HG02852 (cell line): ENCODE data around the gene ADIPOR2.
"Not testable (repeated sequence)": the region's sequence is repeated elsewhere in the genome, so short reads cannot be mapped to it uniquely, and the experiment has no call there.

Source experiments
- ATAC-seq: cut with Tn5 transposase; IDR thresholded peaks from one replicate; pipeline ENCODE4 v1.9.1; 2021; ENCODE audit warnings: mild to moderate bottlenecking, moderate library complexity; ENCODE audit not compliant: unreplicated experiment

The ADIPOR2 gene

GRCh38 chr12:1731019-1731687 is 40.3 kb downstream of the ADIPOR2 start:
- ATAC-seq = no peak

GRCh38 chr12:1731688-1732078 is 40.8 kb downstream of the ADIPOR2 start:
- ATAC-seq = not testable (repeated sequence)

DNA sequence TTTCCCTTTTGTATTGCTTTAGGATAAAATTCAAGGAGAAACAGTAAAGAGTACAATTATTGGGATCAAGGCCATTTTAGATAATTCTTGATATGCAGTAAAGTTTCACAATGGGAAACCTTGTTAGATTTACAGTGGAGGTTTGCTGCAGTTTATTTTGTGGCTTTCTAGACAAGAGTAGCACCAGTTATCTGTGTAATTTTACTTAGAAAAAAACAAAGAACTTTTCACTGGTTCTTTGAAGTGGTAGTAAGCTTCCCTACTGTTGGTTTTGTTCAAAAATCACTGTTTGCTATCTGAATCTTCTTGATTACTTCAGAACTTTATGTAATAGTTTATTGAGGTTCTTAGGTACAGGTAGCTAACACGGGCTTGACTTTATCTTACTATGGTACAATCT is 42.0 kb downstream of the ADIPOR2 start:
- no peak for ATAC-seq

- ATAC-seq = not testable (repeated sequence)
Measured at GRCh38 chr12:1733712-1734111, 42.8 kb downstream of the ADIPOR2 start.

- no peak for ATAC-seq
Measured at GRCh38 chr12:1737652-1738286, 46.9 kb downstream of the ADIPOR2 start.

- ATAC-seq = no peak
Measured at GRCh38 chr12:1738446-1738845, 47.6 kb downstream of the ADIPOR2 start.

DNA sequence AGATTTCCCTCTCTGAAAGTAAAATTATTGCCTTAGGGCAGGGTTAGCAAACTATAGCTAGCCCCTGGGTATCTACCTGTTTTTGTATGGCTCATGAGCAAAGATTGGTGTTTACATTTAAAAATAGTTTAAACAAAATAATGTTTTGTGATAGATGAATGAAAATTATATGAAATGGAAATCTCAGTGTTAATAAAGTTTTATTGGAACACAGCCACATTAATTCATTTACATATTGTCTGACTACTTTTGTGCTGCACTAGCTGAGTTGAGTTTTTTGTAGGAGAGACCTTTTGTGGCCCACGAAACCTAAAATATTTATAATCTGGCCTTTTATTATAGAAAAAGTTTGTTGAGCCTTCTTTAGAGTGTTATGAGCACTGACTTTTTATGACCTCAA is 48.5 kb downstream of the ADIPOR2 start:
- ATAC-seq = no peak

- no peak for ATAC-seq
Measured at GRCh38 chr12:1740161-1740948, 49.5 kb downstream of the ADIPOR2 start.

GRCh38 chr12:1741154-1741949 is 50.5 kb downstream of the ADIPOR2 start:
- no peak for ATAC-seq

DNA sequence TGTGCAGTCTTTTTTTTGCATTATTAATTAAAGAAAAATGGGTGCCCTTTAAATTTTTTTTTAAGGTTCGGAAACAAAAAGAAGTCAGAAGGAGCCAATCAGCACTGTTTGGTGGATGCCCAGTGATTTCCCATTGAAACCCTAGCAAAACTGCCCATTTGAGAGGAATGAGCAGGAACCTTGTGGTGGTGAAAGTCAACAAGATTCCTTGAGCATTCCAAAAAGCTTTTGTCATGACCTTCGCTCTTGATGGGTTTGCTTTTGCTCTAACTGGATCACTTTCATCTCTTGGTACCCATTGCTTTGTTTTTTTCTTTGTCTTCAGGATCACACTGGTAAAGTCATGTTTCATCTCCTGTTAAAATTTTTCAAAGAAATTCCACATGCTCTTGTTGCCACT is 54.1 kb downstream of the ADIPOR2 start:
- no peak for ATAC-seq

GRCh38 chr12:1747609-1748008 is 56.7 kb downstream of the ADIPOR2 start:
- ATAC-seq = no peak

DNA sequence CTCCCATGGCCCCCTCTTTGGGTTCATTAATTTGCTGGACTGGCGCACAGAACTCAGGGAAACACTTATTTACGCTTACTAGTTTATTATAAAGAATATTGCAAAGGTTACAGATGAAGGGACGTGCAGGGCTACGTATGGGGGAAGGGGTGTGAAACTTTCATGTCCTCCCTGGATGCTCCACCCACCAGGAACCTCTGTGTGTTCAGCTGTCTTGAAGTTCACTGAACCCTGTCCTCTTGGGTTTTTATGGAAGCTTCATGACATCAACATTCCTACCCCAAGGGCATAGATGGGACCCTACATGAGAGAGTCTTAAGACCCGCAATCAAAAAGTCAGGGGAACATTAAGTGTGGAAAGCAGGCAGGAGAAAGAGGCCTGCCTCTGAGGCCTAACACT is 58.1 kb downstream of the ADIPOR2 start:
- ATAC-seq = no peak

DNA sequence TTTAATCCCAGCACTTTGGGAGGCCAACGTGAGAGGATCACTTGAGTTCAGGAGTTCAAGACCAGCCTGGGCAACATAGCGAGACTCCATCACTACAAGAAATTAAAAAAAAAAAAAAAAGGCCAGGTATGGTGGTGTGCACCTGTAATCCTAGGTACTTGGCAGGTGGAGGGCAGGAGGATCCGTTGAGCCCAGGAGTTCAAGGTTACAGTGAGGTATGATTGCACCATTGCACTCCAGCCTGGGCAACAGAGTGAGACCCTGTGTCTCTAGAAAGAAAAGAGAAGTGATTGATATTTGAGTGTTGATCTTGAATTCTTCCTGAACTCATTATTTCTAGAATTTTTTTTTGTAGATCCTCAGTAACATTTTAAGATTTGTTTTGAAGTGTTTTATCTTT is 59.4 kb downstream of the ADIPOR2 start:
- ATAC-seq = no peak

- ATAC-seq = no peak
Measured at GRCh38 chr12:1758376-1758775, 67.5 kb downstream of the ADIPOR2 start.

DNA sequence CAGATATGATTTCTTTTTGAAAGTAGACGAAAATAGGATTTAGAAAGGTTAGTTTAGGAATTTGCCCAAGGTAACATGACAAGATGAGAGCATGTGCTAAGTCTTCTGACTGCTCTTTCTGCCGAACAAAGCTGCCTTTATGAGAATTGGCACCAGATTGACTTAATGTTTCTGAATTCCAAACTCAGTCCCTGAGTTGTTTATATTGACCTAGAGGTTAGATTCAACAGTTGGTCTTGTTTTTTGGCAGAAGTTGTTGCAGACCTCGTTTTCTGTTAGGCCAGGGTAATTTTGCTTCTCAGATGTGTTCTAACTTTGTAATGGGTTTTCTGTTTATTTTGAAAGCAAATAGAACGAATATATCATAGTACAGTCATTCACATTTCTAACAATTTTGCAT is 68.0 kb downstream of the ADIPOR2 start:
- no peak for ATAC-seq

GRCh38 chr12:1760566-1761382 is 69.9 kb downstream of the ADIPOR2 start:
- no peak for ATAC-seq

GRCh38 chr12:1761857-1762256 is 71.0 kb downstream of the ADIPOR2 start:
- ATAC-seq = no peak

- no peak for ATAC-seq
Measured at GRCh38 chr12:1763153-1763552, 72.3 kb downstream of the ADIPOR2 start.

- ATAC-seq = no peak
Measured at GRCh38 chr12:1766110-1766509, 75.2 kb downstream of the ADIPOR2 start.

DNA sequence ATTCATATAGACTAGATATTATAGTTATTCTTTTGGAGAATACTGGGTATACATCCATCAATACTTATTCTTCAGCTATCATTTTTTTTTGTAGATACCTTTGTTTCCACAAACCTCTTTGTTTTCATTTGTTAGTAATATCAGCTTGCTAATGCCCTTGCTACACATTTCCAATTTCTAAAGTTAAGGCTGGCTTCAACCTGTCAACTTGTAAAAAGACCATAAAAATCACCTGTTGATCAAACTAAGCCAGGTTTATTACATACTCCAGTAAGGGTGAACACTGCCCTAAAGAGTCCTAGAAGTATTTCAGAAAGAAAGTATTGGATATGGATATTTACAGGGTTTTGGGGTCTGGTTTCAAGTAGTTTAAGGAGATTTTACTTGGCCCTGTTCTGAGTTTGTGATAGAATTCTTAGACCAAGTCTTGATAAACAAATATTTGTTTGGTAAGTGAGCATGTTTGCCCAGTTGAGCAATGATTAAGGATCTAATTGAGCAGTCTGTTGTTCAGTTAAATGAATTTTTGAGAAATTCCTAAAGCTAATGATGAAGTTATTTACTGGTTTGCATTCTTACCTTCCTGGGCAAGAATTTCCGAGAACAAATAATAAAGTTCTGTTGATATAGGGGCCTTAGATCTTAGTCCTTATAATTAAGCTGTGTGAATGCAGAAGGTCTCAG is 76.7 kb downstream of the ADIPOR2 start:
- ATAC-seq = no peak
